Measurements from ENCODE around the gene ATG9B.

- TF ChIP-seq POLR2A (IDR thresholded peaks at IDR 0.05) = no peak
- TF ChIP-seq CTCF (IDR thresholded peaks at IDR 0.05) = no peak
These were observed 46.7 kb downstream of the ATG9B start for GRCh38 chr7:150977382-150978125.
